ENCODE data around the gene PIGU. TPM values are rescaled to one million over a fixed set of nuclear protein-coding genes. Genes with fewer than 3 reads are reported as not detected.
"Not testable (repeated sequence)": the region's sequence is repeated elsewhere in the genome, so short reads cannot be mapped to it uniquely, and the experiment has no call there.

The PIGU gene, protein sequence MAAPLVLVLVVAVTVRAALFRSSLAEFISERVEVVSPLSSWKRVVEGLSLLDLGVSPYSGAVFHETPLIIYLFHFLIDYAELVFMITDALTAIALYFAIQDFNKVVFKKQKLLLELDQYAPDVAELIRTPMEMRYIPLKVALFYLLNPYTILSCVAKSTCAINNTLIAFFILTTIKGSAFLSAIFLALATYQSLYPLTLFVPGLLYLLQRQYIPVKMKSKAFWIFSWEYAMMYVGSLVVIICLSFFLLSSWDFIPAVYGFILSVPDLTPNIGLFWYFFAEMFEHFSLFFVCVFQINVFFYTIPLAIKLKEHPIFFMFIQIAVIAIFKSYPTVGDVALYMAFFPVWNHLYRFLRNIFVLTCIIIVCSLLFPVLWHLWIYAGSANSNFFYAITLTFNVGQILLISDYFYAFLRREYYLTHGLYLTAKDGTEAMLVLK
- 10 to 100 TPM; 17.3 to 23.0 TPM for total RNA-seq

DNA sequence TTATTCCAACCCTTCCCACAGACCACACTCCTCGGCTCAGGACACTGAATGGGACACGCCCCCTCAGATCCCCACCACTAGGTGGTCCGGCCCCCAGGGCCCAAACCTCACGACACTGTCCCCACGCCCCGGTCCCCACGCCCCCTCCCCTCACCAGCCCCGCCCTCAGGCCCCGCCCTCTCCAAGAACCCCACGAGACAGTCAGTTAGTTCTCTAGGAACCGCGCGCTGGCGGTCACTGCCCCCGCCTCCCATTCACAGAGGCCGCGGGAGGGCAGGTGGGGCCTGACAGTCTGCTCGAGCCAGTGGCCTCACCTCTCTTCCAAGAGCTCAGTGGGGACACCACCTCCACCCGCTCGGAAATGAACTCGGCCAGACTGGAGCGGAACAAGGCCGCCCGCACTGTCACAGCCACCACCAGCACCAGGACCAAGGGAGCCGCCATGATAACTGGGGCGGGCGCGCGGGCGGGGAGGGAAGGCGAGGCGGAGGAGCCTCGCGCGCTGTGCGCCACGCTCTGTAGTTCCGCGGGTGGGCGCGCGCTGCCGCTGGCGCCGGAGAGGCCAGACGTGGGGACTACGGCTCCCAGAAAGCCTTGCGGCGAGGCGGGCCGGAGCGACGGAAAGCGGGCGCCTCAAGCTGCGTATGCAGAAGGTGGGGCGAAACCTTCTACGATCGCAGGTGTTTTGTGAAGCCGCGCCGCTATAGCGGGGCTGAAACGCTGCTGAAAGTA is at the start of gene PIGU:
Gene PIGU (minus strand): TSS at position 451 of the 732 bp plus-strand sequence. CDS start 7 bp downstream, at position 444.
- Mint-ChIP-seq H3K27me3 (no peaks in the 10 kb centered on the region), H3K4me1 (peaks cover 5% of the 10 kb centered on the region), H3K36me3 (ENCODE audit: low read depth) (peaks cover 5% of the 10 kb centered on the region), H3K27ac (peak within 1 kb of the TSS; percentile 93), H3K9me3 (no peaks in the 10 kb centered on the region), H3K4me3 (peak within 1 kb of the TSS; percentile 90)
- ATAC-seq (replicated peaks) = peak; percentile 98

DNA sequence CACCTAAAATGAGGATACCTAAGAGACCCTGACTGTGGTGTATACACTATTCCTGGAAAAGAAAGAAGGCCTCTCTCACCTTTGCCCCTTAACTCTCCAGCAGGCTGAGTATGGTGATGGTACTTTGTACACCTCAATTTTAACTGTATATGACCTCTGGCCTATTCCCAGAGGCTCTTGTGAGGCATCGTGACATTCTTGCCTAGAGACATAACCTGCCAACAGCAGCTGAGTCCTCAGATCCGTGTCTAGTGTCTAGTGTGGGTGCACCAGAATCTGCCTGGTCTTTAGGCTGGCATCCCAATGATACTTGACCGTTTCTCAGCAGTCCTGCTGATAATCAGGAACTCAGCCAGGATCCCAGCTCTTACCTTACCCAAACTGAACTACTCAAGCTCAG is 47.3 kb upstream of the PIGU start:
- H3K9me3 Mint-ChIP-seq = no peaks in the 10 kb centered on the region
- no peak for ATAC-seq (replicated peaks)
- peaks cover 82% of the 10 kb centered on the region for H3K36me3 Mint-ChIP-seq (ENCODE audit: low read depth)
- no peak overlapping the region for H3K4me3 Mint-ChIP-seq
- H3K27me3 Mint-ChIP-seq = no peaks in the 10 kb centered on the region
- H3K4me1 Mint-ChIP-seq = peaks cover 5% of the 10 kb centered on the region
- no peak overlapping the region for H3K27ac Mint-ChIP-seq

DNA sequence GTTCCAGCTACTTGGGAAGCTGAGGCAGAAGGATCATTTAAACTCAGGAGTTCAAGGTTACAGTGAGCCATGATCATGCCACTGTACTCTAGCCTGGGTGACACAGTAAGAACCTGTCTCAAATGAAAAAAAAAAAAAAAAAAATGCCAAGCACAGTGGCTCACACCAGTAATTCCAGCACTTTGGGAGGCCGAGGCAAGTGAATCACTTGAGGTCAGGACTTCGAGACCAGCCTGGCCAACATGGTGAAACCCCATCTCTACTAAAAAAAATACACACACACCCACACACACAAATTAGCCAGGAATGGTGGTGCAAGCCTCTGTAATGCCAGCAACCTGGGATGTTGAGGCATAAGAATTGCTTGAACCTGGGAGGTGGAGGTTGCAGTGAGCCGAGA is 45.7 kb upstream of the PIGU start:
- H3K9me3 Mint-ChIP-seq, H3K27me3 Mint-ChIP-seq, H3K4me3 Mint-ChIP-seq, H3K4me1 Mint-ChIP-seq: not testable (repeated sequence)
- H3K36me3 Mint-ChIP-seq (ENCODE audit: low read depth) = peaks cover 90% of the 10 kb centered on the region
- peak; percentile 57 for ATAC-seq (replicated peaks)
- H3K27ac Mint-ChIP-seq = peak overlapping the region; percentile 47

DNA sequence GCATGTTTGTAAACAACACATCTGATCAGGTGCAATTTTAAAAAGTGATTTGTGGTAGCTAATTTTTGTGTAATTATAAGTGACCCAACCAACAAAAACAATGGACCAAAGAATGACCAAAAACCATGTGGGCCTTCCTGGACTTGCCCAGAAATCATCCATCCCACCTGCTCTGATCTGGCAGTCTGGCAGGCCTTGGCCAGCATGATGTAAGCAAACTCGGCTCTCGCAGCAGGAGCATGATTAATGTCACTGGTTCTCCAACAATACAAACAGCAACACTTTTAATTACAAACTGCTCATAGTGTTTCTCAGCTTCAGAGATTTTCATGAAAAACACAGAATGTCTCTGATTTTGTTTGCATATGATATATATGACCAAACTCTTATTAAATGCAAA is 43.4 kb upstream of the PIGU start:
- peak overlapping the region; percentile 41 for H3K4me3 Mint-ChIP-seq
- ATAC-seq (replicated peaks) = no peak
- H3K27ac Mint-ChIP-seq = peak overlapping the region; percentile 85
- H3K4me1 Mint-ChIP-seq = peaks cover 5% of the 10 kb centered on the region
- H3K36me3 Mint-ChIP-seq (ENCODE audit: low read depth) = peaks cover 82% of the 10 kb centered on the region
- no peaks in the 10 kb centered on the region for H3K9me3 Mint-ChIP-seq
- H3K27me3 Mint-ChIP-seq = no peaks in the 10 kb centered on the region

DNA sequence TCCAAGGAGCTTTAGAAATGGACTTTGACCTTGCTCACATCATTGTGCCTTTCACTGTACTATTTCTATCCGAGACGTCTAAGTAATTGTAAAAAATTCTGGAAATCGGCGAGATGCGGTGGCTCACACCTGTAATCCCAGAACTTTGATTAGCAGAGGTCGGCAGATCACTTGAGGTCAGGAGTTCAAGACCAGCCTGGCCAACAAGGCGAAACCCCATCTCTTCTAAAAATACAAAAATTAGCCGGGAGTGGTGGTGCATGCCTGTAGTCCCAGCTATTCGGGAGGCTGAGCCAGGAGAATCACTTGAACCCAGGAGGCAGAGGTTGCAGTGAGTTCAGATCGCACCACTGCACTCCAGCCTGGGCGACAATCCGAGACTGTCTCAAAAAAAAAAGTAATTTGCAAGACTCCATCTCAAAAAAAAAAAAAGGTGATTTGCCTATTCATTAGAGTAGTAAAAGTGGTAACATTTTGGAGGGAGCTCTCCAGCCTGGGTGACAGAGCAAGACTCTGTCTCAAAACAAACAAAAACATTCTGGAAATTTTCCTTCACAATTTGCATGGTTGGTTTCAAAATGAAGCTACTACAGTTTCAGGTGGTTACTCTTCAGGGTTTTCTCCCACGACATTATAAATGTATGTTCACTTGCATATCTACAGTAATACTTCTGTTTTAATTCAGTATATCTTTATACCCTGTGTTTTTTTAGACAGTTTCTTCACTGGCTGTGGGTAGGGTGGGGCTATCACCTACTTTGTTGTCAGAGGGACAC is 42.5 kb upstream of the PIGU start:
- Mint-ChIP-seq H3K36me3 (ENCODE audit: low read depth) (peaks cover 82% of the 10 kb centered on the region), H3K4me3 (peak overlapping the region; percentile 41), H3K27ac (peak overlapping the region; percentile 85)
- H3K9me3 Mint-ChIP-seq, H3K27me3 Mint-ChIP-seq, H3K4me1 Mint-ChIP-seq: not testable (repeated sequence)
- ATAC-seq (replicated peaks) = peak; percentile 77

DNA sequence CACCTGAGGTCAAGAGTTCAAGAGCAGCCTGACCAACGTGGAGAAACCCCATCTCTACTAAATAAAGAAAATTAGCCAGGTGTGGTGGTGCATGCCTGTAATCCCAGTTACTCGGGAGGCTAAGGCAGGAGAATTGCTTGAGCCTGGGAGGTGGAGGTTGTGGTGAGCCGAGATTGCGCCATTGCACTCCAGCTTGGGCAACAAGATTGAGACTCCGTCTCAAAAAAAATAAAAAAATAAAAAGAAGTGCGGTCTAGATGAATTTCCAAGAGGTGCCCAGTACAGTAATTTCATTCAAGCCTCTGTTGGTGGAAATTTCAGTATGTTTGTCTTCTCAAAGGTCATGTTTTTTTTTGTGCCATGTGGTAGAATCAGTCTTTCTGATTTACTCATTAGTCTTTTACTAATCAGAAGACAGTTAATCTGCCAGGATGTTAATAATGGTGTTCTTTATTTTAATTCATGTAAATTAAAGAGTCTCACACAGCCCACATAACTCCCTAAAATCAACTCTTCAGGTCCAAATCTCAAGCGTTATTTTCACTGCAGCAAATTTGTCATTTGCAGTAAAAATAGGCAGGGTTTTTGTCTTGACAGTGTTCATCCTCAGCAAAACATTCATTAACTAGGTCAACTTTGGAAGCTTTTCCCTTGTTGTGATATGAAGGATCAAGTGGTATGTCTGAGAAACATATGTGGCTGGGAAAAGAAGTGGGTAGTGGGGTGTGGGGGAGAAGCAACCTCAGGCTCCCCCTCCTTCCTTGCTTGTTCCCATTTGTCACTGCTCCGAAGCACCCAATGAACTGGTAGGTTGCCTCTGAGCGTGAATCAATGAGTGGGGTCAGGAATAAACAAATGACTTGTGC is 40.6 kb upstream of the PIGU start:
- H3K9me3 Mint-ChIP-seq = no peaks in the 10 kb centered on the region
- peak overlapping the region; percentile 20 for H3K4me3 Mint-ChIP-seq
- H3K27ac Mint-ChIP-seq = peak overlapping the region; percentile 84
- H3K4me1 Mint-ChIP-seq = peaks cover 8% of the 10 kb centered on the region
- ATAC-seq (replicated peaks) = peak; percentile 37
- H3K36me3 Mint-ChIP-seq (ENCODE audit: low read depth) = peaks cover 79% of the 10 kb centered on the region
- H3K27me3 Mint-ChIP-seq = no peaks in the 10 kb centered on the region

DNA sequence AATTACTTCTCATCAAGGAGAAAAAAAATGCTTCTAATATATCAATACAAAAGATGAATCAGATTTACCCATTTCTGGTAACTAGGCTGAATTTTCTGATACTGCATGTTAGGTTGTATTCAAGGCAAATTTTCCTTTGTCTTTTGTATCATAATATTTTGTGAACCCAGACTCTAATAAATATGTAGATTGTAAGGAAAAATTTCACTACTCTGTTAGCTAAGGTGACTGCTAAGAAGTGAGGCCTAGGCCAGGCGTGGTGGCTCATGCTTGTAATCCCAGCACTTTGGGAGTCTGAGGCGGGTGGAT is 40.0 kb upstream of the PIGU start:
- Mint-ChIP-seq H3K4me3 (no peak overlapping the region), H3K4me1 (peaks cover 8% of the 10 kb centered on the region), H3K36me3 (ENCODE audit: low read depth) (peaks cover 83% of the 10 kb centered on the region), H3K27me3 (no peaks in the 10 kb centered on the region), H3K9me3 (no peaks in the 10 kb centered on the region), H3K27ac (peak overlapping the region; percentile 84)
- no peak for ATAC-seq (replicated peaks)

DNA sequence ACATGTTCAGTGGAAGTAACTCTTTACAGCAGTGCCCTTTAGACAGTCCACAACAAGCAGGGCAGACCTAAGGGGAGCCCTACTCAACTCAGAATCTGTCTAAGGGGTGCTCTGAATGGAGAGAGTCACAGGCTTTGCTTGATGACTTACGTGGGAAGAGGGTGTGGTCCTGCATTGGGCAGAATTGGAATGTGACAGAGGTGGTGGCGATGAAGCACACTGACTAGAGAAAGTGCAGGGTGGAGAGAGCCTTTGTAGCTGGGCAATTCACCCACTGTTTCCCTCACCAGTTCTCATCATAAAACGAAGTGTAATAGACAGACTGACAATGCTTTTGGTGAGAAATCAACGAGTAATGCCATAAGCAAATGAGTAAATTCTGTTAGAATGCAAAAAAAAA is 38.5 kb upstream of the PIGU start:
- ATAC-seq (replicated peaks) = no peak

DNA sequence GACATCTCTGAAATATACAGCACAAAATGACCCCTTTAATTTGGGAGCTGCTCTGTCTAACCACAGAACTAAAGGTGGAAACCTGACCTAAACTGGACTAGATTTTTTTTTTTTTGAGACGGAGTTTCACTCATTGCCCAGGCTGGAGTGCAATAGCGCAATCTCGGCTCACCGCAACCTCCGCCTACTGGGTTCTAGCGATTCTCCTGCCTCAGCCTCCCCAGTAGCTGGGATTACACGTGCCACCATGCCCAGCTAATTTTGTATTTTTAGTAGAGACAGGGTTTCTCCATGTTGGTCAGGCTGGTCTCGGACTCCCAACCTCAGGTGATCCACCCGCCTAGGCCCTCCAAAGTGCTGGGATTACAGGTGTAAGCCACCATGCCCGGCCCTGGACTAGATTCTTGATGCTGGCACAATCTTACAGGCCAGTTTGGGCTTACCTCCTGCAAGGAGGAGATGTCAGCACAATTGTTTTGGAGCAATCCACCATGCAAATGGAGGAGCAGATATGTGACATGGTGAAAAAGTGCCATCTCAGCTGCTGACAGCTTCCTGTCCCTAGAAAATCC is 37.1 kb upstream of the PIGU start:
- Mint-ChIP-seq H3K4me1 (peaks cover 16% of the 10 kb centered on the region), H3K36me3 (ENCODE audit: low read depth) (peaks cover 67% of the 10 kb centered on the region), H3K27ac (peak overlapping the region; percentile 46)
- not testable (repeated sequence) for H3K9me3 Mint-ChIP-seq; H3K27me3 Mint-ChIP-seq; ATAC-seq (replicated peaks); H3K4me3 Mint-ChIP-seq

More for the DNA sequence above, 38.5 kb upstream of the PIGU start:
- Mint-ChIP-seq H3K9me3 (no peaks in the 10 kb centered on the region), H3K4me3 (no peak overlapping the region), H3K27ac (peak overlapping the region; percentile 58), H3K27me3 (no peaks in the 10 kb centered on the region), H3K4me1 (peaks cover 12% of the 10 kb centered on the region), H3K36me3 (ENCODE audit: low read depth) (peaks cover 77% of the 10 kb centered on the region)

DNA sequence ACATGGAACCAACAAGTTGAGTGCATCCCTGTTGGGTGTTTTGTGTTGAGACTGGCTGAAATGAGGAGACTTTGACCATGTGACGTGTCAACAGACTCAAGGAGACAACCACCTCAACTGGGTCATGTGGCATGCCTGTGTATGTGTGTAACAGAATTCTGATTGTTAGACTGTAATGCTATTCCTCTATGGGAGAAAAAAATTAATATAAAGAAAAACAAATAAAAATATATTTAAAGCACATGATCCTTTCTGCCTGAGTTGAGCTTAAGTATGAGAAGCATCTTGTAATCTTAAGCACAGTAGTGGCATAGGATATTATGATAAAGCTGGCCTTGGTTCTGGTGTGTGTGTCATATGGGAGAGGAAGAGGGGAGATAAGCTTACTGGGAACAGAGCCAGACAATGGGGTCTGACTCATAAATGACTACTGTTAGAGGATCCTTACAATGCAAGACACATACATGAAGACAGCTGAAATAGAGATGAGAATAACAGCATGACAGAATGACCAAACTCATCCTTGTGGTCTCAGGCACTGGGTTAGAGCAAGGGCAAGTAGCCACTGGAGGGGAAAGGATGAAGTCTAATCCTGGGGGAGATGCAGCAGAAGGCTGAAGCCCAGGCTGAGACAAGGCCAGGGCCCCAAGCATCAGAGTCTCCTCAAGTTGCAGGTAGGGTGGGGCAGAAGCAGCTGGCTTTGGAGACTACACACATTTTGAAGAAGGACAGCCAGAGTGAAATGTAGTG is 36.5 kb upstream of the PIGU start:
- Mint-ChIP-seq H3K4me1 (peaks cover 19% of the 10 kb centered on the region), H3K27ac (peak overlapping the region; percentile 46), H3K27me3 (no peaks in the 10 kb centered on the region), H3K9me3 (no peaks in the 10 kb centered on the region), H3K36me3 (ENCODE audit: low read depth) (peaks cover 61% of the 10 kb centered on the region), H3K4me3 (no peak overlapping the region)
- ATAC-seq (replicated peaks) = peak; percentile 20

DNA sequence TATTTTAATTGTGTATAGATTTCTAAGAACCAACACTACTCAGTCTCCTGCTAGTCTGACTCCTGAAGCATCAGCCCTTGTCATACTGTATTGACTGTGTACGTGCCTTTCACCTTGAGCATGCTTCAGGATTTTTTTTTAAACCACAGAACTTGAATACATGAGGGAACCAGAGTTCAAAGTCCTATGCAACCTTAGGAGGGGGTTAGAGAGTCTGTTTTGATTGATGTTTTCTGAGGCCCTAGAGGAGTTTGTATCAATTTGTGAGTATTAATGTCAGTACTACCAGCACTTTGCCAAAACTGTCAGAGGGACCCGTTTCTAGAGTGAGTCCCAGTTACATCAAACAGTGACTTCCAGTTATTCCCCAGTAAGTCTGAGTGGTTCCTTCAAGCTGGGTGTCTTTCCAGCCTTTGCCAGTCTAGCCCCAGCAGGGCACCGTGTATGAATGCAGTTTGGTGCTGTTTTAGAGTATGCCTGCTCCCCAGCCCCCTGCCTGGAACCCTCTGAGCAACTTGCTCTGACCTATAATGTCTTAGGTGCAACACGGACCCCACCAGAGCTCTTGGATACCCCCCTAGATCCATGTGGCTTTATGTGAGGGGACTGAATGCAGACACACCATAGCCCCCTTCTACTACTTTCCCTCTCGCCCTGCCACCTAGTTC is 35.8 kb upstream of the PIGU start:
- H3K27ac Mint-ChIP-seq = no peak overlapping the region
- peaks cover 53% of the 10 kb centered on the region for H3K36me3 Mint-ChIP-seq (ENCODE audit: low read depth)
- no peaks in the 10 kb centered on the region for H3K27me3 Mint-ChIP-seq
- H3K4me1 Mint-ChIP-seq = peaks cover 21% of the 10 kb centered on the region
- no peak overlapping the region for H3K4me3 Mint-ChIP-seq
- no peaks in the 10 kb centered on the region for H3K9me3 Mint-ChIP-seq
- ATAC-seq (replicated peaks) = no peak

DNA sequence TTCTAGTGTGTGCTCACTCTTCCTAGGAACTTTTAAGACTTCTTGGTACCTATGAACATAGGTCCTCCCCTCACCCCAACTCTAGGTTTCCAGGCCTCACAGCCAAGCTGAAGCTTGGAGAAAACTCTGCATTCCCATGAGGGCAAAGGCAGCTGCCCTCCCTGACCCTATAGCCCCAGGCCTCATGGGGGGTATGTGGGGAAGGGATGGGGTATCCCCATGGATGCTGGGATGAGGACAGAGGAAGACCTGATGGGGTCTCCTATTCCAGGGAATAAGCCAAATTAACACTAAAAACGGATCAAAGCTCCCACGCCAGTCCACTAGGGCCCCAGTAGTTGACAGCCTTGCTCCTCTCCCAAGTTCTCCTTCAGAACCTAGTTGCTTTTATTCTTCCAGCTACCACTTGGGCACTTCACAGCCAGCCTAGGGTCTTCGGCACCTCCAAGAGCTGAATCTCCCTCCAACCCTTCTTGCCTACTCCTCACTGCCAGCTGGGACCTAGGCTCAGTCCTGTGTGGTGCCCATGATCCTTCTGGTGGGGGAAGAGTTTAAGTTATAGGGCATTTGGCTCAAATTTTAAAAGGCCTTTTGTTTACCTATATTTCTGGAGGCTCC is 35.0 kb upstream of the PIGU start:
- H3K36me3 Mint-ChIP-seq (ENCODE audit: low read depth) = peaks cover 46% of the 10 kb centered on the region
- no peak for ATAC-seq (replicated peaks)
- H3K9me3 Mint-ChIP-seq = no peaks in the 10 kb centered on the region
- H3K4me3 Mint-ChIP-seq = no peak overlapping the region
- no peaks in the 10 kb centered on the region for H3K27me3 Mint-ChIP-seq
- H3K4me1 Mint-ChIP-seq = peaks cover 21% of the 10 kb centered on the region
- H3K27ac Mint-ChIP-seq = no peak overlapping the region

Data from activated T-helper 17 cell treated with anti-CD3 and anti-CD28 coated beads, Interleukin-2, amount 50 U/mL, for 72 hours (primary cell).